K562 (cell line): ENCODE measurements around the gene ZNF451. TPM values are rescaled to one million over a fixed set of nuclear protein-coding genes. Genes with fewer than 3 reads are reported as not detected.
A peak's percentile ranks its signal among the peaks of the same experiment; 100 is the strongest.

Experiments used
- ARID3B ChIP-seq: fragments of 250-450 bp; sonication (Bioruptor Pico); IDR thresholded peaks from 2 replicates; pipeline ENCODE4 v1.4.0; 2020; ENCODE audit warnings: borderline replicate concordance
- E2F1 ChIP-seq: sonication (generic); formaldehyde crosslinking; IDR thresholded peaks from 2 replicates; pipeline ENCODE4 v1.8.1; 2023; ENCODE audit warnings: mild to moderate bottlenecking, missing genetic modification reagents, moderate library complexity
- E2F4 ChIP-seq: sonication (generic); formaldehyde crosslinking; IDR thresholded peaks from 2 replicates; pipeline ENCODE4 v1.8.0; 2022; ENCODE audit warnings: mild to moderate bottlenecking, low read depth, missing genetic modification reagents
- HNRNPLL ChIP-seq: fragments of 200-400 bp; formaldehyde crosslinking; IDR thresholded peaks from 2 replicates; pipeline ENCODE4 v1.6.1; 2017; ENCODE audit warnings: low read length, low read depth, mild to moderate bottlenecking; ENCODE audit not compliant: poor library complexity, severe bottlenecking
- KLF6 ChIP-seq: fragments of 250-450 bp; sonication (Bioruptor Pico); IDR thresholded peaks from 2 replicates; pipeline ENCODE4 v1.4.0; 2020; ENCODE audit warnings: mild to moderate bottlenecking, moderate library complexity, borderline replicate concordance
- MAX ChIP-seq: sonication (generic); formaldehyde crosslinking; IDR thresholded peaks from 2 replicates; pipeline ENCODE4 v1.9.0; 2022; ENCODE audit warnings: mild to moderate bottlenecking, missing genetic modification reagents
- MCM2 ChIP-seq: fragments of 450-650 bp; IDR thresholded peaks from 2 replicates; pipeline ENCODE4 v1.6.1; 2017; ENCODE audit warnings: low read depth, mild to moderate bottlenecking
- MTA2 ChIP-seq: fragments of 450-650 bp; IDR thresholded peaks from 2 replicates; pipeline ENCODE4 v1.6.1; 2016; ENCODE audit warnings: low read depth
- NCOR1 ChIP-seq: fragments of 450-650 bp; IDR thresholded peaks from 2 replicates; pipeline ENCODE4 v1.6.1; 2016; ENCODE audit warnings: mild to moderate bottlenecking, moderate library complexity
- NFE2 ChIP-seq: IDR thresholded peaks from 2 replicates; pipeline ENCODE4 v1.6.1; 2014; ENCODE audit warnings: antibody characterized with exemption, low read depth
- NFYB ChIP-seq: IDR thresholded peaks from 2 replicates; pipeline ENCODE4 v1.6.1; 2011; ENCODE audit warnings: mild to moderate bottlenecking, moderate library complexity; ENCODE audit not compliant: insufficient read length; ENCODE audit errors: extremely low read depth
- PPARD ChIP-seq: fragments of 250-450 bp; sonication (Bioruptor Pico); IDR thresholded peaks from 2 replicates; pipeline ENCODE4 v1.8.0; 2022; ENCODE audit warnings: inconsistent platforms, mild to moderate bottlenecking, moderate library complexity
- RREB1 ChIP-seq: fragments of 250-450 bp; sonication (Bioruptor Pico); IDR thresholded peaks from 2 replicates; pipeline ENCODE4 v1.4.0; 2020
- SIN3B ChIP-seq: fragments of 450-650 bp; IDR thresholded peaks from 2 replicates; pipeline ENCODE4 v1.6.1; 2017; ENCODE audit warnings: low read depth, mild to moderate bottlenecking, moderate library complexity
- SRSF9 ChIP-seq: fragments of 200-400 bp; formaldehyde crosslinking; IDR thresholded peaks from 2 replicates; pipeline ENCODE4 v1.6.1; 2017; ENCODE audit warnings: low read depth, low read length, borderline replicate concordance
- XRCC4 ChIP-seq: IDR thresholded peaks from one replicate; pipeline ENCODE4 v1.6.1; 2011; ENCODE audit not compliant: insufficient read depth, insufficient read length; ENCODE audit errors: extremely low read depth
- ZNF444 ChIP-seq: fragments of 250-450 bp; sonication (Bioruptor Pico); IDR thresholded peaks from 2 replicates; pipeline ENCODE4 v1.4.0; 2020; ENCODE audit warnings: mild to moderate bottlenecking, moderate library complexity
- polyA plus RNA-seq, 8 experiments: library from polyadenylated mRNA; depleted of rRNA in 4 of 8; stranded (reverse) in 5 of 8; unstranded in 3 of 8; fragments of >200 nt; fragmentation: Nextera tagmentation in 2 of 8; fragmentation: Illumina TruSeq in 1 of 8; extraction: Ambion mirVana in 2 of 8; extraction: Trizol in 1 of 8; gene quantifications; 2 replicates each; pipeline versions ENCODE4 v1.2.1 to v1.2.3, GENCODE V29; 2011 to 2014; ENCODE audit warnings: inconsistent platforms in 1 of 8, missing spikeins in 1 of 8
- total RNA-seq, 7 experiments: library from RNA; depleted of rRNA in 6 of 7; stranded (reverse); fragments of >200 nt in 6 of 7; fragmentation: Illumina TruSeq in 2 of 7; extraction: Trizol in 2 of 7; gene quantifications; 2 replicates each; pipeline versions ENCODE4 v1.2.1 to v1.2.3, GENCODE V29; 2011 to 2021; ENCODE audit warnings: low replicate concordance in 1 of 7

The ZNF451 gene
- total and polyA plus RNA-seq, 9 of the 15 experiments (the other 6 are each of a cell fraction or from before 2014, with no cell fraction given) = 16.1 to 74.3 (median 38.3) TPM

- TF ChIP-seq RREB1 (CRISPR knock-in tag) (peak; percentile 20; the same call in 1 of the 2 replicates), NCOR1 (peak; percentile 35), ZNF444 (no peak), ARID3B (CRISPR knock-in tag) (no peak), NFYB (no peak), PPARD (CRISPR knock-in tag) (no peak), MTA2 (no peak), SRSF9 (no peak), SIN3B (peak; percentile 46; the same call in 1 of the 2 replicates), HNRNPLL (peak; percentile 75), KLF6 (no peak), MCM2 (no peak), E2F4 (CRISPR knock-in tag) (no peak), E2F1 (CRISPR knock-in tag) (peak; percentile 51; the same call in 1 of the 2 replicates), XRCC4 (no peak), MAX (CRISPR knock-in tag) (peak; percentile 72), NFE2 (no peak)
Measured at GRCh38 chr6:57172136-57173055, 82.4 kb downstream of the ZNF451 start, which contains the start of gene BAG2 (continued).
